ENCODE data around the gene RCOR2. TPM values are rescaled to one million over a fixed set of nuclear protein-coding genes. Genes with fewer than 3 reads are reported as not detected.

Gene RCOR2
- total RNA-seq, 1 experiment from 2014 or later = not detected

- peak; percentile 25 for DNase-seq (ENCODE audit: unreplicated experiment)
- Mint-ChIP-seq H3K4me3 (ENCODE audit: unreplicated experiment) (peak overlapping the region; percentile 83), H3K36me3 (ENCODE audit: insufficient read depth, unreplicated experiment) (no peaks in the 10 kb centered on the region), H3K4me1 (ENCODE audit: insufficient read depth, unreplicated experiment) (no peaks in the 10 kb centered on the region), H3K27ac (ENCODE audit: low read depth, unreplicated experiment) (peak overlapping the region; percentile 69), H3K27me3 (ENCODE audit: insufficient read depth, unreplicated experiment) (no peaks in the 10 kb centered on the region), H3K9me3 (ENCODE audit: unreplicated experiment) (no peaks in the 10 kb centered on the region)
- POLR2A ChIA-PET = interaction anchor here (1.3 to 3.6 kb wide), 3 partner anchors 35 to 100 kb away, joined by 3 to 19 read pairs (median 5); partner anchors contain the start of genes COX8A and MARK2
- CTCF ChIA-PET = interaction anchor here (0.9 to 1.0 kb wide), 2 partner anchors 83 to 102 kb away, joined by 3 read pairs; no protein-coding TSS in a partner anchor
- TF ChIP-seq CTCF (IDR thresholded peaks at IDR 0.05; ENCODE audit: unreplicated experiment) = no peak
- no TSS peak for BruUV-seq (replicated peaks)
- intact Hi-C loops (cut with micrococcal nuclease) = loop anchor here (10.0 kb wide), 1 partner anchor 55 kb away; no protein-coding TSS in a partner anchor
Measured at GRCh38 chr11:63939397-63939891, 22.5 kb upstream of the RCOR2 start.

GRCh38 chr11:63938479-63939396 is 21.8 kb upstream of the RCOR2 start, which contains the start of gene NAA40:
NAA40 (plus strand) TSS chr11:63939002; CDS start chr11:63939097, 95 bp downstream.
- Mint-ChIP-seq H3K4me3 (ENCODE audit: unreplicated experiment) (peak within 1 kb of the TSS; percentile 83), H3K4me1 (ENCODE audit: insufficient read depth, unreplicated experiment) (no peaks in the 10 kb centered on the region), H3K27ac (ENCODE audit: low read depth, unreplicated experiment) (peak within 1 kb of the TSS; percentile 69), H3K9me3 (ENCODE audit: unreplicated experiment) (no peaks in the 10 kb centered on the region), H3K27me3 (ENCODE audit: insufficient read depth, unreplicated experiment) (no peaks in the 10 kb centered on the region), H3K36me3 (ENCODE audit: insufficient read depth, unreplicated experiment) (no peaks in the 10 kb centered on the region)
- no peak for TF ChIP-seq CTCF (IDR thresholded peaks at IDR 0.05; ENCODE audit: unreplicated experiment)
- POLR2A ChIA-PET = interaction anchor here (0.7 to 3.6 kb wide), 5 partner anchors 36 to 125 kb away, joined by 3 to 19 read pairs (median 4); partner anchors contain the start of genes COX8A and MARK2
- intact Hi-C loops (cut with micrococcal nuclease) = loop anchor here (10.0 kb wide), 1 partner anchor 54 kb away; no protein-coding TSS in a partner anchor
- CTCF ChIA-PET = interaction anchor here (0.7 to 1.0 kb wide), 3 partner anchors 22 to 102 kb away, joined by 3 read pairs; partner anchors contain the start of gene RCOR2
- DNase-seq (ENCODE audit: unreplicated experiment) = peak; percentile 96
- no TSS peak for BruUV-seq (replicated peaks)

- peak overlapping the region; percentile 83 for H3K4me3 Mint-ChIP-seq (ENCODE audit: unreplicated experiment)
- peak; percentile 50 for DNase-seq (ENCODE audit: unreplicated experiment)
- TF ChIP-seq CTCF (IDR thresholded peaks at IDR 0.05; ENCODE audit: unreplicated experiment) = no peak
- peak overlapping the region; percentile 69 for H3K27ac Mint-ChIP-seq (ENCODE audit: low read depth, unreplicated experiment)
- no peaks in the 10 kb centered on the region for H3K4me1 Mint-ChIP-seq (ENCODE audit: insufficient read depth, unreplicated experiment)
- BruUV-seq (replicated peaks) = no TSS peak
- no peaks in the 10 kb centered on the region for H3K36me3 Mint-ChIP-seq (ENCODE audit: insufficient read depth, unreplicated experiment)
- no peaks in the 10 kb centered on the region for H3K9me3 Mint-ChIP-seq (ENCODE audit: unreplicated experiment)
- no peaks in the 10 kb centered on the region for H3K27me3 Mint-ChIP-seq (ENCODE audit: insufficient read depth, unreplicated experiment)
- POLR2A ChIA-PET = interaction anchor here (0.7 to 3.6 kb wide), 6 partner anchors 40 to 124 kb away, joined by 3 to 19 read pairs (median 4); partner anchors contain the start of gene MARK2
- intact Hi-C loops (cut with micrococcal nuclease) = loop anchor here (10.0 kb wide), 1 partner anchor 53 kb away; no protein-coding TSS in a partner anchor
- CTCF ChIA-PET = interaction anchor here (0.6 to 1.8 kb wide), 3 partner anchors 11 to 110 kb away, joined by 3 to 10 read pairs (median 4); no protein-coding TSS in a partner anchor
Measured at GRCh38 chr11:63937713-63938478, 20.9 kb upstream of the RCOR2 start.
